PC-3 (cell line): ENCODE data around the gene CCDC167.

Experiments used
- CTCF ChIP-seq: fragments of 300-600 bp; sonication (generic); conservative IDR thresholded peaks from 2 replicates; pipeline ENCODE4 v1.5.1; 2017; ENCODE audit warnings: antibody characterized with exemption, low read depth, mild to moderate bottlenecking, low read length
- EZH2 ChIP-seq: fragments of 300-600 bp; sonication (generic); IDR thresholded peaks from one replicate; pipeline ENCODE4 v1.6.1; 2017; ENCODE audit warnings: antibody characterized with exemption, mild to moderate bottlenecking, low read length; ENCODE audit not compliant: unreplicated experiment
- EZH2phosphoT487 ChIP-seq: fragments of 300-600 bp; sonication (generic); IDR thresholded peaks from 2 replicates; pipeline ENCODE4 v1.6.1; 2018; ENCODE audit warnings: mild to moderate bottlenecking, antibody characterized with exemption, low read length, borderline replicate concordance

- TF ChIP-seq CTCF (no peak), EZH2 (no peak), EZH2phosphoT487 (no peak)
Observed at GRCh38 chr6:37503309-37503965, 3.7 kb upstream of the CCDC167 start.
